ENCODE results near the gene SNORC.

- TF ChIP-seq POLR2A (IDR thresholded peaks at IDR 0.05; ENCODE audit: low read depth) (no peak), EP300 (IDR thresholded peaks at IDR 0.05) (no peak)
Measured at GRCh38 chr2:232833830-232834229, 36.2 kb upstream of the SNORC start.
